Testis (tissue), 3 donors: ENCODE data around the gene BMP6. TPM values are rescaled to one million over a fixed set of nuclear protein-coding genes. Genes with fewer than 3 reads are reported as not detected.

Source experiments
- DNase-seq: peaks from one replicate; pipeline ENCODE4 v3.0.0-alpha.2; 2019
- H3K27ac ChIP-seq, 2 donors: fragments of 200-600 bp; sonication (generic); one replicate each; pipeline ENCODE4 v1.5.1; 2019
- H3K27me3 ChIP-seq: fragments of 200-600 bp; sonication (generic); one replicate; pipeline ENCODE4 v1.5.1; 2019
- H3K36me3 ChIP-seq: fragments of 200-600 bp; sonication (generic); one replicate; pipeline ENCODE4 v1.5.1; 2017; ENCODE audit warnings: low read depth; ENCODE audit errors: missing control alignments
- H3K4me1 ChIP-seq: fragments of 200-600 bp; sonication (generic); one replicate; pipeline ENCODE4 v1.5.1; 2019
- H3K4me3 ChIP-seq, 2 donors: fragments of 200-600 bp; sonication (generic); one replicate each; pipeline ENCODE4 v1.5.1; 2017 to 2019
- H3K9me3 ChIP-seq: fragments of 200-600 bp; sonication (generic); one replicate; pipeline ENCODE4 v1.5.1; 2017
- CTCF ChIP-seq, 3 experiments: fragments of 450-650 bp in 2 of 3; fragments of 200-600 bp in 1 of 3; sonication (generic) in 1 of 3; IDR thresholded peaks; one replicate each; pipeline ENCODE4 v1.5.1; 2016 to 2019; ENCODE audit warnings: antibody characterized with exemption in 3 of 3, mild to moderate bottlenecking in 2 of 3, moderate library complexity in 1 of 3
- POLR2A ChIP-seq: fragments of 450-650 bp; IDR thresholded peaks from one replicate; pipeline ENCODE4 v1.6.1; 2017; ENCODE audit warnings: antibody characterized with exemption, mild to moderate bottlenecking, moderate library complexity
- WGBS, 2 donors: methylation state at CpG; one replicate each; pipeline ENCODE4 v1.1.5; 2018; 5-methylcytosine and 5-hydroxymethylcytosine counted together
- intact Hi-C: fragments of 100-400 bp; cut with DNase I; formaldehyde crosslinking; loops from one replicate; pipeline ENCODE4 v1.15.1; 2023; ENCODE audit warnings: low total_unique reads
- polyA plus RNA-seq: library from polyadenylated mRNA; stranded (reverse); fragments of 350-450 nt; fragmentation: Illumina TruSeq; extraction: RNeasy Lipid Tissue Mini Kit (QIAGEN cat#74804); gene quantifications from one replicate; pipeline ENCODE4 v1.2.3, GENCODE V29; 2014; ENCODE audit warnings: low read depth, low replicate concordance; ENCODE audit not compliant: insufficient read depth
- total RNA-seq, 2 donors: library from RNA; depleted of rRNA; stranded (reverse); fragments of >200 nt; gene quantifications; one replicate each; pipeline ENCODE4 v1.2.3, GENCODE V29; 2016

BMP6 gene
- total and polyA plus RNA-seq, 3 donors from 2014 or later: 6.2 to 13.6 (median 11.4) TPM

- DNase-seq: no peak
- no peaks in the 10 kb centered on the region for H3K36me3 ChIP-seq
- no peaks in the 10 kb centered on the region for H3K9me3 ChIP-seq
- TF ChIP-seq CTCF (IDR thresholded peaks at IDR 0.05) (no peak), POLR2A (no peak)
- 74 to 75% methylated on average over 4 of the region's 4 CpGs for WGBS, 2 donors
- no peak overlapping the region for H3K4me3 ChIP-seq
- H3K27ac ChIP-seq: no peak overlapping the region
- no peaks in the 10 kb centered on the region for H3K4me1 ChIP-seq
- H3K27me3 ChIP-seq: no peaks in the 10 kb centered on the region
- intact Hi-C loops: no loop called here
Measured at GRCh38 chr6:7706269-7706668, 19.6 kb upstream of the BMP6 start.

- 92 to 96% methylated on average over 4 of the region's 4 CpGs for WGBS, 2 donors
- intact Hi-C loops: no loop called here
- Histone ChIP-seq H3K4me3 (no peak overlapping the region), H3K4me1 (no peaks in the 10 kb centered on the region), H3K9me3 (no peaks in the 10 kb centered on the region), H3K27me3 (no peaks in the 10 kb centered on the region), H3K27ac (no peak overlapping the region), H3K36me3 (no peaks in the 10 kb centered on the region)
- TF ChIP-seq CTCF (IDR thresholded peaks at IDR 0.05): no peak
- TF ChIP-seq POLR2A: no peak
- DNase-seq: no peak
Measured at GRCh38 chr6:7707787-7708186, 18.1 kb upstream of the BMP6 start.

GRCh38 chr6:7719364-7719850 is 6.5 kb upstream of the BMP6 start:
- intact Hi-C loops: no loop called here
- WGBS, 2 donors: 62 to 76% methylated on average over 6 of the region's 6 CpGs

GRCh38 chr6:7720346-7720745 is 5.6 kb upstream of the BMP6 start:
- intact Hi-C loops: loop anchor here (5.0 kb wide), 1 partner anchor 342 kb away; the partner anchor contains the start of gene BLOC1S5
- no peaks in the 10 kb centered on the region for H3K9me3 ChIP-seq

More at GRCh38 chr6:7719364-7719850, 6.5 kb upstream of the BMP6 start:
- H3K4me3 ChIP-seq: no peak overlapping the region
- H3K9me3 ChIP-seq: no peaks in the 10 kb centered on the region
- H3K4me1 ChIP-seq: no peaks in the 10 kb centered on the region
- H3K27me3 ChIP-seq: no peaks in the 10 kb centered on the region
- no peaks in the 10 kb centered on the region for H3K36me3 ChIP-seq
- TF ChIP-seq POLR2A: no peak
- no peak for TF ChIP-seq CTCF (IDR thresholded peaks at IDR 0.05)
- no peak for DNase-seq
- no peak overlapping the region for H3K27ac ChIP-seq

More at GRCh38 chr6:7720346-7720745, 5.6 kb upstream of the BMP6 start:
- H3K36me3 ChIP-seq: no peaks in the 10 kb centered on the region
- no peak overlapping the region for H3K27ac ChIP-seq
- DNase-seq: no peak
- H3K4me3 ChIP-seq: no peak overlapping the region
- no peaks in the 10 kb centered on the region for H3K4me1 ChIP-seq
- H3K27me3 ChIP-seq: no peaks in the 10 kb centered on the region
- TF ChIP-seq CTCF (IDR thresholded peaks at IDR 0.05) (no peak), POLR2A (no peak)
- WGBS, 2 donors: 92 to 94% methylated on average over 2 of the region's 2 CpGs
